Left ventricle myocardium superior (tissue), 1 donor: ENCODE data around the gene NID2. TPM values are rescaled to one million over a fixed set of nuclear protein-coding genes. Genes with fewer than 3 reads are reported as not detected.

Source experiments
- ATAC-seq: fragments of 200-7000 bp; cut with Tn5 transposase; one replicate; pipeline ENCODE4 v1.9.1; 2020; ENCODE audit warnings: mild to moderate bottlenecking, moderate library complexity
- DNase-seq: peaks from one replicate; pipeline ENCODE4 v3.0.0-alpha.2; 2020
- intact Hi-C: fragments of 100-400 bp; cut with micrococcal nuclease; formaldehyde crosslinking; loops from one replicate; pipeline ENCODE4 v1.11.0; 2022
- total RNA-seq: library from RNA; stranded (reverse); fragmentation: NEBNext Ultra II Directional; extraction: Animal tissue kit (Norgen Biotek cat#: 25700); gene quantifications from one replicate; pipeline ENCODE4 v1.2.1, GENCODE V29; 2021
- donor health status: DM: no; HTN: yes; CAD: no; lungs with severe emphysema.

The NID2 gene
- total RNA-seq, 1 donor from 2014 or later: 41.3 TPM

DNA sequence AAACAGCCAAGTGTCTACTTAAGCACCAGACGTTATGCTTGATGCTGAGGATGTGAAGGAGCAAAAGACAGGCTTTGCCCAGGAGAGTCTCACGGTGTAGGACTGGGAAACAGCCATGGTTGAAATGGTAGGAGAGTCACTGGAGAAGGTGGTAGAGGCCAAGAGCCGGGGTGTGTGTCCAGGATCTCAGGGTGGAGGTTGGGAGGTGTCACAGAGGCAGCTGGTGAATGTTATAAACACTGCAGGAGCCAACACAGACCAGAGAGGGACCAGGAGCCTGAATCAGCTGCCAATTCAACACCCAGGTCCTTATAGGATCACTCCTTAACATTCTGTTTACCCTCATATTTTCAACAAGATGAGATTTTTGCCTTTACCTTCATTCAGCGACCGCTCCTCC lies 7.5 kb downstream of the NID2 start:
- DNase-seq (peak; percentile 73), ATAC-seq (peak; percentile 93)
- intact Hi-C loops: loop anchor here (5.0 kb wide), 1 partner anchor 49 kb away; no protein-coding TSS in a partner anchor

DNA sequence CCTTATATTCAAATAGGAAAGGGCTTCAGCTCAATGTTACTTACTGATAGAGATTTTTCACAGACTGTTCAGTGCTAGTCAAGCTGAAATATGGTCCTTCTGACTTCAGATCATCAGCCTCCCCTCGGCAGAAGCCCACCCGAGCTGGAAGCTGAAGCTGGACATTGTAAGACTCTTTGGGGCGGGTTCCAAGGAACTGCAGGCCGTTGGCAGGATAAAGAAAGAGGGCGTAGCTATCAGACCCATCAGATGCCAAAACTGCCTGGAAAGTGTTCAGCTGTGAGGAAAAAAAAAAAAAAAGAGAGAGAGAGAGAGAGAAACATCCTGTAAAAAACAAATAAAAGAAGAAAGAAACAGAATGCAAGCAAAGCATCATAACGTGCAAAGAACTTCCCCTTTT lies 8.8 kb downstream of the NID2 start:
- intact Hi-C loops: loop anchor here (5.0 kb wide), 1 partner anchor 48 kb away; no protein-coding TSS in a partner anchor
- DNase-seq (peak; percentile 39), ATAC-seq (peak; percentile 17)

DNA sequence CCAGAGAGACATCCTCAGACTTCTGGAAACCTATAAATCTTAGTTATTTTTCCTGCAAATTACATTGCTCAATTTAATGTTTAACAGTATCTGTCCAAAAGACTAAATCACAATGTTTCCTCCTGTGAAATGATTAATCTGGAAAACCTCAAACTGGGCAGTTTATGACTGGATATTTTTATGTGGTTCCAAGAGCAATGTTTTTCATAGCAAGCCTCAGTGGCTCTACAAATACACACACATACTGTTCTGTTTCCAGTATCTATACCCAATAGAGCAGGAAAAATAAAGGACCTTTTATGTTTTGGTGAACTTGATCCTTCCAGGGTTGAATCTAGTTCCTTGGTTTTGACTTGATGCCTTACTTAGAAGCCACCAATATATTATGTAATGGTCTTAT lies 9.2 kb downstream of the NID2 start:
- DNase-seq (no peak), ATAC-seq (no peak)
- intact Hi-C loops: loop anchor here (5.0 kb wide), 1 partner anchor 47 kb away; no protein-coding TSS in a partner anchor

DNA sequence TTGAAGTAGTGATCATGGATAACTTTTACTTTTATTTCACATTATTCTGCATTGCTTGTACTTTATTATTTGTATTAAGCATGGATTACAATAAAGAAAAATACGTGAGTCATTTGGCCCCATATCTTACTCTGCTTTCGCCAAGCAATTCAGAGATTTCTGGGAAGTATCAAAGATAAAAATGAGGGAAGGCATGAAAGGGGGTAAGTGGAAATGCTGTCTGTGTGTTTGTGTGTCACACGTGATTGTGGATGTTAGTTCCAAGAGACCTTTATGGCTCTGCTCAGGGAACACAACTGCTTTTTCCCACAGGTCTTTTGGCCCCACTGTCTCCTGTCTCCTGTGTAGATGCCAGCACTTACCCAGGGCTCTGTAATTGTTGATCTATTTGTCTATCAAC lies 10.5 kb downstream of the NID2 start:
- DNase-seq (no peak), ATAC-seq (no peak)
- intact Hi-C loops: no loop called here

DNA sequence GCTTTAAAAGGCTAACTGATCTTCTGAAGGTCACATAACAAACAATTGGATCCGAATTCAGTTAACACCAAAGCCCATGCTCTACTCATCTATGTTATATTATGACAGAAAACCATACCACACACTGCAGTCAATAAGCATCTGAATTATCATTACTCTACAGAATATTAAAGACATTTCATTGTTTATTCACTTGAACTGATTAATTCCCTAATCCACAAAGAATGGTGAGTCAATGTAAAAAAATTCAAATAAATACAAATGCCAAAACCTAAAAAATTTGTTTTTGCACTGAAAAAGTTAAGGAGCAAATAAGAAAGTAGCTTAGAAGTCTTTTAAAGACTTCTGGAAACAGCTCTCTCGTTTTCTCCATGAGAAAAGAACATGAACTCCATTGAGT lies 13.7 kb downstream of the NID2 start:
- ATAC-seq: no peak
- intact Hi-C loops: no loop called here
- DNase-seq: no peak

DNA sequence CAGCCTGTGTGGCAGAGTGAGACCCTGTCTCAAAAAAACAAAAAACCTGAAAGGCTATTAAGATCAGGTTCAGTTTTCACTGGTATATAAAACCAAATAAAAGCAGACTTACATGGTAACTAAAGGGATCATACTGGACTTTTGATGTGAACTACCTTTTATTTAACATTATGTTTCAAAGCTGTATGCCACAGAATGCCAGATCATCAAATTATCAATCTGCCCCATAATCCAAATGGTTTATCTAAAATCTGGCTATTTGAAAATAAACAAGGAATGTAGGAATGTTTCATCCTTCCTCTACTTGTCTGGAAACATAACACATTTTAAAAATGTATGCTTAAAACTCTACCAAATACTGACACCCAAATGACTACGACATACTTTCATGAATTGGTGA lies 14.2 kb downstream of the NID2 start:
- DNase-seq (no peak), ATAC-seq (no peak)
- intact Hi-C loops: no loop called here

DNA sequence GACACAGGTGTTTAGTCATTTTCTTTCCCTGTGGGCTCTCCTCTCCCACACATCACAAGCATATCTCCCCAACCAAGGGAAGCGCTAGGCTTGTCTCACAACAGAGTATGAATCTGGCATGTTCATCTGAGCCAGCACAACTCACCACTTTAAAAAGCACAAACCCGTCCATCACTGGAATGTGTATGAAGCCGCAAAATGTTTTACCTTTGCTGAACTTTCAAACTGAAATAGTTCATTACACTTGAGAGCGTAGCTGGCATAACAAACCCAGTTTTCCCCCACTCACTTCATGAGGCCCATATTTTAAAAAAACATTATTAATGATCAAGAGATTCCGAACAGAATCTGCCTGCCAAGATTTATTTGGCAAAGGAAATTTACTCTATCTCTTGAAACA lies 15.8 kb downstream of the NID2 start:
- intact Hi-C loops: no loop called here
- ATAC-seq: peak; percentile 33
- DNase-seq: no peak

DNA sequence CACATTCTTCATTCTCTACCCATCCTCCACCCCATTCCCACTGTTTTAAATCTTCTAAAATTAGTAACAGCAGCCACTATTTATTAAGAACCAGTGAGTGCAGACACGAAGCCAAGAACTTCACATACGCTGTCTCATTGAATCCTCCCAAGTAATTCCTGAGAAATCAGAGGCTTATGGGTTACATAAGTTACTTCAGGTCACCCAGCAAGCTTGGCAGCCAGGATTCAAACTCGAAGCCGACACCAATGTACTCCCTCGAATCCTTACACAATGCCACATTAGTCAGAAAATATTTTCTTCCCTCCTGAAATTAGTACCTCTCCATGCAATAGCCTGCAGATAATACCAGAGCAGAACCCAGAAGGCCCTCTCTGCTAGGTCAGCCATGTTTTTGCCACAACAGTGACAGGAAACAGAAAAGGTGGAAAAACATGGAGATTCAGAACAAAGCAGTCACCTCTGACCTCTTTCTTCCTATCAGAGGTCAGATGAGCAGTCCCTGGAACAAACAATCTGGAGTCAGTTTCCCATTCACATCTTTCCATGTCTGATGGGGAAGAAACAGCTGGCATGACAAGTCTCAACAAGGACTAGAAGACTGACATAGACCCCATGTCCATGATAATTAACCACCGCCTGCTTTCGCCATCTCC lies 16.4 kb downstream of the NID2 start:
- DNase-seq (no peak), ATAC-seq (peak; percentile 45)
- intact Hi-C loops: no loop called here

DNA sequence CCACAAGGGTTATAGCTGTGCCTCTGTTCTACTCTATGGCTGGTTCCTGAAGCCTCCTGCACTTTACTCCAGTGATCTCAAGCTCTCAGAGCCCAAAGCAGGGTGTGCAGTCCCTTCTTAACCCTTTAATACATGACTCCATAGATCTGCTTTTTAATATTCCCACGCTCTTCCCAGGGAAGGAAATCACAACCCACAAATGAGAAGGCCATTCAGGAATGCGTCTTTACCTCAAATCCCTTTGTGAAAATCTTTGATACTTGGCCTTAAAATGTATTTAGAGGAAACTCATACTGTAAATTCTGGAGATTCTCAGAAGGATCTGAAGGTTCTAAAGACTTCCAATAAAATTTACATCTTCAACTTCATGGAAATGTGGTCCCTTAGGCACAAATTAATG lies 17.0 kb downstream of the NID2 start:
- ATAC-seq (peak; percentile 19), DNase-seq (no peak)
- intact Hi-C loops: no loop called here

DNA sequence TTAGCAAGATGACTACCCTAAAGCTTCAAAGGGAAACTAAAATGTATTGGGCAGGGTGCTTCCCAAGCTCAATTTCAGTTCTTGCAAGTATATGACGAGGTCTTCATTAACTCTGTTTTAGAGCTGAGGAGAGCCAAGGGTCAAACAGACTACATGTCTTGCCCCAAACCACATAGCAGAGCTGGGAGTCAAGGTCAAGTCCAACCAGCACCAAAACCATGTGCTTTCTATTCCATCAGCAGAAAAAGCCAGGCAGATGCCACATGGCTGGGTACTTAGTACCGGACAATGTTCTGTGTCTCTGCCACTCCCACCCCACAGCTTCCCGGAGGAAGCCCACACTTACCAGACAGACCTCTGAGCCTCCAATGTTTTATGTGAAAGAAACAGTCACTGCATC lies 17.6 kb downstream of the NID2 start:
- ATAC-seq (no peak), DNase-seq (no peak)
- intact Hi-C loops: no loop called here

DNA sequence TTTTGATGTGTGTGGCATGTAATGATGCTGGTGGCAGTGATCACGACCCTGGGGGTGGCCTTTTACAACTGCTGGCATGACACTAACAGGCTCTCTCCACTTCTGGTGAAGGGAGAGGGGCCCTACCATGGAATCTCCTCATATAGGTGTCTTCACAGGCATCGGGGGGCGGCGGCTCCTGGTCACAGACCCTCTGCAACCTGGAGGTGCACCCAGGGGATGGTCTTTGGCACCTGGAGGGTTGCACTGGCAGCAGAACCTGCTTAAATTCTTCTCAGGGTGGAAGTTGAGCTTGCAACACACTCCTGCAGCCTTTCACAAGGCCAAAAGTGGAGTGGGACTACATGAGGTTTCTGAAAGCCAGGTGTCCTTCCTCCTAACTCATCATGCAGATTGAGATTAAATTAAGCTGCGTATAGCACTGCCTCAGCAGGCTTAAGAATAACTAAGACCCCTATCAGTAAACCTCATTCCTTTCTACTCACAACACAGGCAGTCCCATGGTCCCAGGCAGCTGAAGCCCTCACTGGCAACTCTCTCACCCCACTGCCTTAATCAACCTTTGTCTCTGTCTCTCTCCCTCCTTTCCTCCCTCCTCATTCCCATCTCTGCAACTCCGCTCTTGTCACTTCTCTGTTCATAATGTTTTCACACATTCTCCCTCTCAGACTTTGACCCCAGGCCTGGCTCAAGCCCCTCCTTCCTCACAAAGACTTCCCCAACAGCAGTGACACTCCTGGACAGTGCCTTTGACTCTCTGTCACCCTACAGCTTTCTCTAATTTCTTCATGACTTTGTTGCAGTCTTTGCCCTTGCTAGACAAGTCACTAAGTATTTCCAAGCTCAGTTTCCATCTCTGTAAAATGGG lies 18.9 kb downstream of the NID2 start:
- no peak for DNase-seq
- no peak for ATAC-seq
- intact Hi-C loops: no loop called here

DNA sequence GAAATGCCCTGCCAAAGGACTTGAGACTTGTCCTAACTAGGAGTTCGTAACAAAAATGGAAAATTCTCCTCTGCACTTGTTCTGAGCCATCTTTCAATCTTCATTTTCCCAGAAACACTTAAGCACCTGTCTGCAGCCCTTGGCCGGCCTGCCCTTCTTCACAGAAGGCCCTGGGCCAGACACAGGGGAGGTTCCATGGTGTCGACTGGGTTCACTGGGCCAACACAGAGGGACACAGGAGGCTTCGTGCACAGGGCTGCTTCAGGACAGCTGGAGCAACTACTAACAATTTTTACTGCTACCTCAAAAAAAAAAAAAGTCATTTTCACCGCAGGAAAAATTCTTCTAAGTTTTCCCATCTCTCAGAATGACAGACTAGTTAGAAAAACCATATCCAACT lies 19.6 kb downstream of the NID2 start:
- peak; percentile 42 for DNase-seq
- intact Hi-C loops: no loop called here
- peak; percentile 33 for ATAC-seq

DNA sequence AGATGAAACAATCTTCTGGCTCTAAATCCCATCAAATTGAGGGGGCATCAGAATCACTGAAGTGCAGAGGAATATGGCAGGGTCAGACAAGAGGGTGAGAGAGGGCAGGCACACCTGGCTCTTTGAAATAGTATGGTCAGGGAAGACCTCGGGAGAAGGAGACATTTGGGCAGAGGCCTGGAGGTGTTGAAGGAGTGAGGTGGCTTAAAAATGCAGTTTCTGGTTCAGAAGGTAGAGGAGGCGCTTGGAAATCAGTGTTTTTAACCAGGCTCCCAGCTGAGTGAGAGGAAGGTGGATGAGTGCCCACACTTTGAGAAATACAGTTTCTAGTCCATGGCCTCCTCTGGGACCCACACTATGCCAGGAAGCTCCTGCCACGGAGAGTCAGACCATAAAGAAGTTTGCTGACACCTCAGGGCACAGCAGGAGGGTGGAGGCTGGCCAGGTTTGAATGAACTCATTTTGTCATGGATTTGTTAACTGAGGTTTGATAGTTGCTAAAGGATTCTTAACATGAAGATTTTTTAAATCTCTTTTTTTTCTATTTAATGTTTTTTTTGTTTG lies 20.1 kb downstream of the NID2 start:
- ATAC-seq: peak; percentile 25
- intact Hi-C loops: no loop called here
- no peak for DNase-seq

DNA sequence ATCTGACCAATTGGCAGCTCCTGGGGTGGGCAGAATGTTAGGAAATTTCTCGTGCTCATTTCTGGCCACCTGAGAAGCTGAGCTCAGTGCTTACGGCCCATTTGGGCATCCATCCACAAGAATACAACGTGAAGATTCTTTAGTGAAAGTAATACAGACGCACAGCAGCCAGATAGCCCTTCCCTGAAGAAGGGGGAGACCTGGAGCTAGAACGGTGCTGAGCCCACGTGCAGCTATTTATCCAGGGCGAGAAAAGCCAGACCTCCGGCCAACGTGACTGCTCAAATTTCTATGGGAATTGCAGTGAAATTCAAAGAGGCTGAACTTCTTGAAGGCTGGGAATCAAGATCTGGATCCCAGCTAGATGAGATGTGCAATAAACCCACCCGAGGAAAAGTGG lies 20.7 kb downstream of the NID2 start:
- DNase-seq (no peak), ATAC-seq (no peak)
- intact Hi-C loops: no loop called here

DNA sequence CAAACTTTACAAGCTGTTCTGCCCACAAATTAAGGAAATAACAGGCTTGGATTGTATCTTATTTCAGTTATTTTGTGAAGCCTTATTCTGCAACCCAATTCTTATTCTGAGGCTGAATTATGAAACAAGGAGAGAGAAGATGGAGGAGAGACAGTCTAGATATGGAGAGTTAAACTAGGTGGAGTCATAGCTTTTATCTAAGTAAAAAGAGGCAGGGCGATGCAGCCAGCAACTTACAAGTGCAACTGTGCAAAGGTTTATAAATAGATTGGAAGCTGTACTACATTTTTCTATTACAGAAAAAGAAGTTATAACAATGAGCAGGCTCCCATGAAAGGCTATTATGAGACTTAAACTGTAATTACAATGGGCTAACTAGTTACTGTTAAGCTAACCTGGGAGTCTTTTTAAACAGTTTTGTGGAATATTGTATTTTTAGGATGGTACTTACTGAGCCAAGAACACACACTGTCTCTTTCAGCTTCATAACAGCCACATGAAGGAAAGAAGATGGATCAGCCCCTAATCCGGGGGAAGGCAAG lies 22.4 kb downstream of the NID2 start:
- intact Hi-C loops: no loop called here
- ATAC-seq (peak; percentile 72), DNase-seq (no peak)

DNA sequence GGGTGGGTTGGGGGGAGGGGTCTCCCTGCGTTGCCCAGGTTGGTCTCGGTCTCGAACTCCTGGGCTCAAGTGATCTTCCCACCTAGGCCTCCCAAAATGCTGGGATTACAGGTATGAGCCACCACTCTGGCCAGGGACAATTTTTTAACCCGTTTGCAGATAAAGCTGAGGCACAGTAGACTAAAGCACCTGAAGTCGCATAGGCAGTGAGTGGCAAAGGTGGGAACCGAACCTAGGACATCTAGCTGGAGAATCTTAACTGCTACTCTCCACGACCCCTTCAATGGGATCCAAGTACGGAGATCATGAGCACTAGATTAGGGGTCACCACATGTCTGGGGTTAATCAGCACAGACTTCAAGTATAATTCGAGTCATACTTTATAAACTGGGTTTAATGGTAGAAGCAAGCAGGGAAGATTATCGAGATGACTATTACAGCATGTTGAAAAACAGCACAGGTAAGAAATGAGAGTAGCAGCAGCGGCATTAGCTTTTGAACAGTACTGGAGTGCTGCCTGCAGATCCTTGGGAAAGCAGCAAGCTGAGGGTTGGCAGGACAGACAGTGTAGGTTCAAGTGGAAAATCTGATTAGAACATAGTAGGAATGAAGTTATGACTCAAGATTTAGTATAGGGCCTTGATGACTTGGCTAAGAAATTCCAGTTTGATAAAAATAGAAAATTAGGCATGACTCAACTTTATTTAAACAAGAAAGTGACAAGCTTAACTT lies 23.9 kb downstream of the NID2 start:
- ATAC-seq (peak; percentile 41), DNase-seq (no peak)
- intact Hi-C loops: no loop called here

DNA sequence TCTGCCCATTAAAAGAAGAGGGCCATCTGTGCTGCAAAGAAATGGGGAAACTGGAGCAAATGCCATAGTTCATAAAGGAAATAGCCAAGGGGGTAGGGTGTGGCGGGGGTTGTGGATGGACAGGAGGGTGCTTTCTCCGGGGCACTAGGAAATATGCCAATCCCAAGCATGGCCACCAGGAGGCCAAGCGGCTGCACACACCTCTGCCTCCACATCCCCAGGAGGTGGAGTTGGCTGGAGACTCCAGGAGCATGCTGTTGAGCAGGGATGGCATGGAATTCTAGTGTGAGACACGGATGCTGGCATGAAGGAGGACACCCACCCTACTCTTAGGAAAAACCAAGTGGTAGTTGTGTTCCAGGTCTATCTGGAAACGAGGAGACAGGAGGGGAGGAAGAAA lies 25.2 kb downstream of the NID2 start:
- intact Hi-C loops: no loop called here
- ATAC-seq: peak; percentile 50
- peak; percentile 47 for DNase-seq

DNA sequence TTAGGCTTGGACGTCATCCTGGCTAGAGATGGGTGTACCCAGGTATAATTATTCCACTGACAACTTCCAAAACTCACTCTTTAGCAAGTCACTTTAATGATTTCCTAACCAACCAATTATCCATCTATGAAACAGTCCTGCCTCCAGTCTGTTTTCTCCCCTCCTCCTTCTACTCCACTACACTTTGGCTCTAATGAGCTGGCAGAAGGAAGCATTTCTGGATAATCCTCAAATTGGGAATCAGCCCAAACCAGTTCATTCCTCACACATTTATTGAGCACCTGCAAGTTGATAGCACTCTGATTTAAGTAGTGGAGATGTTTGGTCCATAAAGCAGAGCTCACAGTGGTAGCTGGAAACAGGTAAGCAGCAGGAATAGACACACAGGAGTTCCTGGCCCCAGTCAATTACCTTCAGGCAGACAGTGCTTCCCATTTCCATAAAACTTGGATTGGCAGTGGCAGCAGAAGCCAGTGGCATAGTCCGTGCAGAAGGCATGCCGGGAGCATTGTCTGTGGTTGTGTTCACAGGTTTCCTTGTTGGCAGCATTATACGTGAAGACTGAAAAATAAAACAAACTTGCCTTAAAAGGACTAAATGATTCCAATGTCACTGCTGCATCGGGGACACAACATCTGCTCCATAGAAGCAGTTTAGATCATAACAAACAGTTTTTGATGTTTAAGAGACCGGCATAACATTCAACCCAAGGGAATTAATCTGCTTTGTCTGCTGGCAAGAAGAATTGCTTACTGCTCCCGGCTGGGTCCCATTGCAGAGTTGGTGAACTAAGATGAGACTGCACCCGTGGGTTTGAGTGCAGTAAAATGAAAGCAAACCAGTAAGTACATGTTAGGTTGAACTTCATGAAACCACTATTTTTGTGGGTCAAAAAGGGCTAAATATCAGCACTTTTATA lies 26.2 kb downstream of the NID2 start:
- no peak for ATAC-seq
- DNase-seq: no peak
- intact Hi-C loops: no loop called here
